Gastrocnemius medialis (tissue), 4 donors: Measurements from ENCODE around the gene UBFD1. TPM values are rescaled to one million over a fixed set of nuclear protein-coding genes. Genes with fewer than 3 reads are reported as not detected.

Source experiments
- ATAC-seq, 2 donors: fragments of 150-250 bp; one replicate each; pipeline ENCODE4 v1.9.1; 2016
- DNase-seq, 2 donors: peaks; one replicate each; pipeline ENCODE4 v3.0.0-alpha.2; 2019
- H3K27ac ChIP-seq, 4 donors: fragments of 200-600 bp; sonication (generic); 1 replicate in 1 of 4; 2 replicates in 3 of 4; pipeline ENCODE4 v1.5.1; 2016 to 2018; ENCODE audit warnings: mild to moderate bottlenecking in 2 of 4, moderate library complexity in 1 of 4
- H3K27me3 ChIP-seq, 3 donors: fragments of 200-600 bp; sonication (generic) in 2 of 3; 1 replicate in 1 of 3; 2 replicates in 2 of 3; pipeline versions ENCODE4 v1.5.1 to v1.6.0; 2016 to 2019; ENCODE audit warnings: mild to moderate bottlenecking in 1 of 3, moderate library complexity in 1 of 3
- H3K36me3 ChIP-seq, 2 donors: fragments of 200-600 bp; sonication (generic) in 1 of 2; one replicate each; pipeline ENCODE4 v1.5.1; 2017 to 2018
- H3K4me1 ChIP-seq, 2 donors: fragments of 200-600 bp; sonication (generic) in 1 of 2; one replicate each; pipeline ENCODE4 v1.5.1; 2016 to 2017; ENCODE audit warnings: mild to moderate bottlenecking in 2 of 2
- H3K4me3 ChIP-seq, 4 donors: fragments of 200-600 bp; sonication (generic) in 3 of 4; 1 replicate in 1 of 4; 2 replicates in 3 of 4; pipeline ENCODE4 v1.5.1; 2016 to 2019; ENCODE audit warnings: mild to moderate bottlenecking in 2 of 4
- H3K9me3 ChIP-seq, 3 donors: fragments of 200-600 bp; sonication (generic) in 2 of 3; 1 replicate in 1 of 3; 2 replicates in 2 of 3; pipeline ENCODE4 v1.5.1; 2016 to 2019
- POLR2A ChIP-seq, 2 donors: fragments of 450-650 bp; IDR thresholded peaks; one replicate each; pipeline ENCODE4 v1.6.1; 2017; ENCODE audit warnings: antibody characterized with exemption in 2 of 2, mild to moderate bottlenecking in 2 of 2, moderate library complexity in 2 of 2
- in situ Hi-C, 4 donors: fragments of 200-750 bp; cut with MboI; loops; one replicate each; pipeline versions ENCODE4 v1.15.0 to v1.8.0; 2017; ENCODE audit warnings: low sequenced_read_pairs in 4 of 4
- intact Hi-C: fragments of 100-400 bp; cut with DNase I; formaldehyde crosslinking; loops from one replicate; pipeline ENCODE4 v1.15.1; 2023; ENCODE audit warnings: low total_unique reads
- total RNA-seq, 4 donors: library from RNA; depleted of rRNA; stranded (reverse); fragments of >200 nt; gene quantifications; one replicate each; pipeline versions ENCODE4 v1.1.0 to v1.2.3, GENCODE V29; 2016
- TF ChIP-seq, protein P1 (sequence below), 5 experiments: fragments of 450-650 bp in 3 of 5; fragments of 200-600 bp in 2 of 5; sonication (generic) in 2 of 5; IDR thresholded peaks in 4 of 5; conservative IDR thresholded peaks in 1 of 5; 1 replicate in 4 of 5; 2 replicates in 1 of 5; pipeline ENCODE4 v1.5.1; 2016 to 2019; ENCODE audit warnings: antibody characterized with exemption in 5 of 5, mild to moderate bottlenecking in 3 of 5, moderate library complexity in 3 of 5

UBFD1 gene
- total RNA-seq, 4 donors from 2014 or later = 133 to 367 (median 317) TPM

DNA sequence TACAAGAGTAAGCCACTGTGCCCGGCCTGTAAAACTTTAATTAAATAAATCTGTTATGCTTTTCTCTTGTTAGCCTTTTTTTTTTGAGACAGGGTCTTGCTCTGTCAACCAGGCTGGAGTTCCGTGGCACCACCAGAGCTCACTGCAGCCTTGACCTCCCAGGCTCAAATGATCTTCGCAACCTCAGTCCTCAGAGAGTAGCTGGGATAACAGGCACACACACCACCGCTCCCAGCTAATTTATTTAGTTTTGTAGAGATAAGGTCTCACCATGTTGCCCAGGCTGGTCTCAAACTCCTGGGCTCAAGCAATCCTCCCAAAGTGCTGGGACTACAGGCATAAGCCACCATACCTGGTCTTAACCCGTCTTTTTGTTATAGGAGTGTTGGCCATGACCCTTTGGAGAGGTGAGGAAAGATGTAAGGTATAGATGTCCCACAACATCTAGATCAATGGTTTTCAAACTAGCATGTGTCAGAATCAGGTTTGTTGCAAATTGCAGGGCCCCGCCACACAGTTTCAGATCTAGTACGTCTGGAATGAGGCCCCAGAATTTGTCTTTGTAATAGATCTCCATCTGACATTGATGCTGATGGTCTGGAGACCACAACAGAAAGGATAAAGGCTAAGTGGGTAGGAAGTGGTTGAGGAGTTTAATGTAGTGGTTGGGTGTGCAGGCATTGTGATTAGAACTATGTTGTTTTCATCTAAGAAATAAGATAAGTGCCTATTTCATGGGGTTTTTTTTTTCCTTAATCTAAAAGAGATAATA is 43.0 kb upstream of the UBFD1 start:
- Histone ChIP-seq H3K27ac (no peak overlapping the region), H3K4me1 (peaks cover 0 to under 1% of the 10 kb centered on the region in 2 donors), H3K27me3 (no peaks in the 10 kb centered on the region), H3K4me3 (no peak overlapping the region), H3K36me3 (peaks cover 0 to 10% of the 10 kb centered on the region in 2 donors), H3K9me3 (no peaks in the 10 kb centered on the region)
- ATAC-seq (no peak), DNase-seq (no peak)
- TF ChIP-seq POLR2A (IDR thresholded peaks at IDR 0.05) = no peak
- TF ChIP-seq, protein P1, sequence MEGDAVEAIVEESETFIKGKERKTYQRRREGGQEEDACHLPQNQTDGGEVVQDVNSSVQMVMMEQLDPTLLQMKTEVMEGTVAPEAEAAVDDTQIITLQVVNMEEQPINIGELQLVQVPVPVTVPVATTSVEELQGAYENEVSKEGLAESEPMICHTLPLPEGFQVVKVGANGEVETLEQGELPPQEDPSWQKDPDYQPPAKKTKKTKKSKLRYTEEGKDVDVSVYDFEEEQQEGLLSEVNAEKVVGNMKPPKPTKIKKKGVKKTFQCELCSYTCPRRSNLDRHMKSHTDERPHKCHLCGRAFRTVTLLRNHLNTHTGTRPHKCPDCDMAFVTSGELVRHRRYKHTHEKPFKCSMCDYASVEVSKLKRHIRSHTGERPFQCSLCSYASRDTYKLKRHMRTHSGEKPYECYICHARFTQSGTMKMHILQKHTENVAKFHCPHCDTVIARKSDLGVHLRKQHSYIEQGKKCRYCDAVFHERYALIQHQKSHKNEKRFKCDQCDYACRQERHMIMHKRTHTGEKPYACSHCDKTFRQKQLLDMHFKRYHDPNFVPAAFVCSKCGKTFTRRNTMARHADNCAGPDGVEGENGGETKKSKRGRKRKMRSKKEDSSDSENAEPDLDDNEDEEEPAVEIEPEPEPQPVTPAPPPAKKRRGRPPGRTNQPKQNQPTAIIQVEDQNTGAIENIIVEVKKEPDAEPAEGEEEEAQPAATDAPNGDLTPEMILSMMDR (IDR thresholded peaks at IDR 0.05 in 4 of 5, conservative IDR thresholded peaks at IDR 0.05 in 1 of 5) = no peak
- in situ Hi-C loops = no loop called here
- intact Hi-C loops = no loop called here

DNA sequence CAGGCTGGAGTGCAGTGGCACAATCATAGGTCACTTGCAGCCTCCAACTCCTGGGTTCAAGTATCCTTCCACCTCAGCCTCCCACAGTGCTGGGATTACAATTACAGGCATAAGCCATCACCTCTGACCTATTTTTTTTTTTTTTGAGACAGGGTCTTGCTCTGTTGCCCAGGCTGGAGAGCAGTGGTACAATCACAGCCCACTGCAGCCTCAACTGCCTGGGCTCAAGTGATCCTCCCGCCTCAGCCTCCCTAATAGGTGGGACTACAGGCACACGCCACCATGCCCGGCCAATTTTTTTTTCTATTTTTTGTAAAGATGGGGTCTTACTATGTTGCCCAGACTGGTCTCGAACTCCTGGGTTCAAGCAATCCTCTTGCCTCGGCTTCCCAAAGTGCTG is 41.6 kb upstream of the UBFD1 start:
- TF ChIP-seq, protein P1 (IDR thresholded peaks at IDR 0.05 in 4 of 5, conservative IDR thresholded peaks at IDR 0.05 in 1 of 5) = no peak
- TF ChIP-seq POLR2A (IDR thresholded peaks at IDR 0.05) = no peak
- DNase-seq (no peak), ATAC-seq (no peak)
- no peaks in the 10 kb centered on the region for H3K9me3 ChIP-seq
- intact Hi-C loops (no loop called here), in situ Hi-C loops (no loop called here)
- no peak overlapping the region for H3K27ac ChIP-seq
- H3K27me3 ChIP-seq = no peaks in the 10 kb centered on the region
- peaks cover 0 to 11% of the 10 kb centered on the region in 2 donors for H3K36me3 ChIP-seq
- no peak overlapping the region for H3K4me3 ChIP-seq
- H3K4me1 ChIP-seq = no peaks in the 10 kb centered on the region

DNA sequence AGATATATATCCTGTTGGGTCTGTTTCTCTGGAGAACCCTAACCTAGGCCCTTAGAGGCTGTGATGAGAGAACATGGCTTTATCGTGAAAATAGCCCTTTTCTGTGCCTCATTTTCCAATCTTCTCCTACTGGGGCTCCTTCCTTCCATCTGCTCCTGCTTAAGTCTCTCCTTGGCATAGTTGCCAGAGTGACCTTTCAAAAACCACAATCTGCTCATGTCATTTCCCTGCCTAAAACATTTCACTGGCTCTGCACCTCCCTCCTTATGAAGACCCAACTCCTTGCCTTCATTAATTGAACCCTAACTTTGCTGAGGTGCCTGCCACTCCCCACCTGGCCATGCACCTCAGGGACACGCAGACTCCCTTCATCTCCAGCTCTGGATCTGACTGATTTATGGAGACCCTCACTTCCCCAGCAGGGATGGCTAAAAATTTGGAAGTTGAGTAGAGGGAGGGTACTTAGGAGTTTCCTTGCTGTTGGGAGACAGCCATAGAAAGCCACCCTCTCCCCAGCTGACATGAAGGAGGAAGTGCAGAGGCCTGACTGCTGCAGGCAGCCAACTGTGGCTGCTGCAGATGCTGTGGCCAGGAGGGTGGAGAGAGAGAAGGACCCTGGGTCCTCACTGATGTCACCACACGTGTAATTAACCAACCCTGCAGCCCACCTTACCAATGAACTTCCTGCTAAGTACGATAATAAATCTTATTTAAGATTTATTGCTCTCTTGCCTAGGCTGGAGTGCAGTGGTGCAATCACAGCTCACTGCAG is 41.0 kb upstream of the UBFD1 start:
- no peaks in the 10 kb centered on the region for H3K27me3 ChIP-seq
- TF ChIP-seq POLR2A (IDR thresholded peaks at IDR 0.05) = no peak
- TF ChIP-seq, protein P1 (IDR thresholded peaks at IDR 0.05 in 4 of 5, conservative IDR thresholded peaks at IDR 0.05 in 1 of 5) = no peak
- no peak overlapping the region for H3K4me3 ChIP-seq
- intact Hi-C loops = no loop called here
- no peaks in the 10 kb centered on the region for H3K4me1 ChIP-seq
- H3K27ac ChIP-seq = no peak overlapping the region
- DNase-seq (no peak), ATAC-seq (no peak)
- peaks cover 0 to 14% of the 10 kb centered on the region in 2 donors for H3K36me3 ChIP-seq
- in situ Hi-C loops = no loop called here
- H3K9me3 ChIP-seq = no peaks in the 10 kb centered on the region

DNA sequence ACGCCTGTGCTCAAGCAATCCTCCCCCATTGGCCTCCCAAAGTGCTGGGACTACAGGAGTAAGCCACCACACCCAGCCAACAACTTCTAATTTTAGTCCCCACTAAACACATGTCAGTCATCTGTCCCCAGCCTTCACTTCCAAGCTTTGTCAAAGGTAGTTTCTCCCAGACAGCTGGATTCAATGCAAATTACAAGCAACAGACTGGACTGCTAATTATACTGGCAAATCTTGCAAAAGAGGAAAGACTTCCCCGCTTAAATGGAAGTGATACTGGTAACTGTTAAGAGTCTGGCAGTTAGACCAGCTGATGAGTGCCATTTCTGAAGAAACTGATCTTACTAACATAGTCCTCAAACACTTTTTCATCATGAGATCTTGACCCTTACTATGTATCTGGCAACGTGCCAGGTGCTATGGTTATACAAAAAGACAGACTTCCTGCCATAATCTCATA is 39.1 kb upstream of the UBFD1 start:
- no peak for DNase-seq
- H3K4me3 ChIP-seq = no peak overlapping the region
- no peaks in the 10 kb centered on the region for H3K9me3 ChIP-seq
- no peak for ATAC-seq
- intact Hi-C loops (no loop called here), in situ Hi-C loops (no loop called here)
- no peak overlapping the region for H3K27ac ChIP-seq
- H3K4me1 ChIP-seq = peaks cover 0 to 1% of the 10 kb centered on the region in 2 donors
- peaks cover 0 to 33% of the 10 kb centered on the region in 2 donors for H3K36me3 ChIP-seq
- no peaks in the 10 kb centered on the region for H3K27me3 ChIP-seq
- TF ChIP-seq POLR2A (IDR thresholded peaks at IDR 0.05) = no peak
- TF ChIP-seq, protein P1 (IDR thresholded peaks at IDR 0.05 in 4 of 5, conservative IDR thresholded peaks at IDR 0.05 in 1 of 5) = no peak
